ENCODE results near the gene CCDC9B. TPM values are rescaled to one million over a fixed set of nuclear protein-coding genes. Genes with fewer than 3 reads are reported as not detected.

The CCDC9B gene
- total RNA-seq, 4 donors from 2014 or later = 28.0 to 105 (median 66.7) TPM

GRCh38 chr15:40334941-40335795, 5.6 kb downstream of the CCDC9B start:
- WGBS, 2 donors (ENCODE audit: low coverage in 1 of 2) = 87 to 89% methylated on average over 6 of the region's 26 CpGs

GRCh38 chr15:40334541-40334940, 6.2 kb downstream of the CCDC9B start:
- WGBS, 2 donors (ENCODE audit: low coverage in 1 of 2) = no CpG with 5 or more reads among the region's 3 CpGs
- H3K27ac ChIP-seq = peak overlapping the region; percentile 73 to 98 (median 98)
- H3K36me3 ChIP-seq = peaks cover 0 to 31% of the 10 kb centered on the region in 2 donors
- H3K9me3 ChIP-seq = no peaks in the 10 kb centered on the region
- H3K4me1 ChIP-seq = peaks cover 6 to 100% (median 62%) of the 10 kb centered on the region in 3 donors
- TF ChIP-seq EP300 (IDR thresholded peaks at IDR 0.05) = no peak
- TF ChIP-seq CTCF (IDR thresholded peaks at IDR 0.05) = no peak
- TF ChIP-seq POLR2AphosphoS5 (IDR thresholded peaks at IDR 0.05) = no peak
- no peak for TF ChIP-seq POLR2A (IDR thresholded peaks at IDR 0.05)
- no peaks in the 10 kb centered on the region for H3K27me3 ChIP-seq
- H3K4me3 ChIP-seq = no peak overlapping the region
- ATAC-seq = no peak

More at GRCh38 chr15:40334941-40335795, 5.6 kb downstream of the CCDC9B start:
- peak overlapping the region; percentile 9 to 98 (median 98) for H3K27ac ChIP-seq
- peaks cover 0 to 31% of the 10 kb centered on the region in 2 donors for H3K36me3 ChIP-seq
- no peak for ATAC-seq
- no peaks in the 10 kb centered on the region for H3K9me3 ChIP-seq
- H3K27me3 ChIP-seq = no peaks in the 10 kb centered on the region
- no peak for TF ChIP-seq POLR2A (IDR thresholded peaks at IDR 0.05)
- no peak for TF ChIP-seq EP300 (IDR thresholded peaks at IDR 0.05)
- TF ChIP-seq CTCF (IDR thresholded peaks at IDR 0.05) = no peak
- no peak for TF ChIP-seq POLR2AphosphoS5 (IDR thresholded peaks at IDR 0.05)
- H3K4me3 ChIP-seq = no peak overlapping the region
- peaks cover 3 to 100% (median 62%) of the 10 kb centered on the region in 3 donors for H3K4me1 ChIP-seq

- Histone ChIP-seq H3K27ac (peak overlapping the region; percentile 73 to 98 (median 98)), H3K36me3 (peaks cover 0 to 31% of the 10 kb centered on the region in 2 donors), H3K4me1 (peaks cover 9 to 100% (median 60%) of the 10 kb centered on the region in 3 donors), H3K4me3 (no peak overlapping the region), H3K27me3 (no peaks in the 10 kb centered on the region), H3K9me3 (no peaks in the 10 kb centered on the region)
- TF ChIP-seq POLR2AphosphoS5 (IDR thresholded peaks at IDR 0.05) (peak; percentile 85), POLR2A (IDR thresholded peaks at IDR 0.05) (peak in 1 of 2 donors; percentile 21), EP300 (IDR thresholded peaks at IDR 0.05) (no peak), CTCF (IDR thresholded peaks at IDR 0.05) (peak in 1 of 4 experiments; percentile 10)
- WGBS, 2 donors (ENCODE audit: low coverage in 1 of 2) = 3 to 17% methylated on average over 1 to 6 of the region's 12 CpGs
- ATAC-seq = peak; percentile 46
Measured at GRCh38 chr15:40333922-40334492, 6.7 kb downstream of the CCDC9B start.

- H3K27ac ChIP-seq = peak overlapping the region; percentile 79 to 98 (median 98)
- ATAC-seq = no peak
- TF ChIP-seq CTCF (IDR thresholded peaks at IDR 0.05) = no peak
- TF ChIP-seq POLR2AphosphoS5 (IDR thresholded peaks at IDR 0.05) = peak; percentile 5
- no peak for TF ChIP-seq POLR2A (IDR thresholded peaks at IDR 0.05)
- TF ChIP-seq EP300 (IDR thresholded peaks at IDR 0.05) = no peak
- H3K4me3 ChIP-seq = no peak overlapping the region
- WGBS, 2 donors (ENCODE audit: low coverage in 1 of 2) = 63 to 80% methylated on average over 4 to 7 of the region's 8 CpGs
- no peaks in the 10 kb centered on the region for H3K9me3 ChIP-seq
- H3K4me1 ChIP-seq = peaks cover 17 to 100% (median 47%) of the 10 kb centered on the region in 3 donors
- no peaks in the 10 kb centered on the region for H3K27me3 ChIP-seq
- peaks cover 0 to 27% of the 10 kb centered on the region in 2 donors for H3K36me3 ChIP-seq
Measured at GRCh38 chr15:40332113-40332781, 8.5 kb downstream of the CCDC9B start.

All from gastroesophageal sphincter (tissue), 4 donors.